ENCODE results near the gene ACKR1.

- TF ChIP-seq CTCF (IDR thresholded peaks at IDR 0.05; ENCODE audit: borderline replicate concordance, extremely low read depth, low read length, poor library complexity, severe bottlenecking) (no peak), EZH2 (IDR thresholded peaks at IDR 0.05; ENCODE audit: borderline replicate concordance, low read depth, low read length, severe bottlenecking) (no peak)
Observed at GRCh38 chr1:159168043-159168442, 36.6 kb upstream of the ACKR1 start.
